Kidney (tissue), 11 donors: ENCODE data around the gene NSF. TPM values are rescaled to one million over a fixed set of nuclear protein-coding genes. Genes with fewer than 3 reads are reported as not detected.
"Not testable (repeated sequence)": the region's sequence is repeated elsewhere in the genome, so short reads cannot be mapped to it uniquely, and the experiment has no call there.

Experiments
- DNase-seq, 5 donors: peaks; one replicate each; pipeline ENCODE4 v3.0.0-alpha.2; 2013 to 2020
- FAIRE-seq: peaks from 2 replicates; lab custom pipeline; 2012; peaks lifted over from hg19 to GRCh38; lab: Jason Lieb, UNC
- H3K27ac ChIP-seq, 2 donors: one replicate each; pipeline ENCODE4 v1.7.0; 2013; ENCODE audit warnings: low read depth in 2 of 2, low read length in 2 of 2, inconsistent platforms in 1 of 2
- H3K27me3 ChIP-seq: one replicate; pipeline ENCODE4 v1.7.1; 2013; ENCODE audit warnings: low read length, inconsistent platforms; ENCODE audit not compliant: control insufficient read depth, insufficient read depth
- H3K36me3 ChIP-seq, 3 donors: one replicate each; pipeline versions ENCODE4 v1.7.0 to v1.7.1; 2013; ENCODE audit warnings: low read length in 3 of 3, control low read depth in 1 of 3, inconsistent platforms in 1 of 3; ENCODE audit not compliant: insufficient read depth in 3 of 3, control insufficient read depth in 2 of 3
- H3K4me1 ChIP-seq, 3 donors: one replicate each; pipeline versions ENCODE4 v1.7.0 to v1.7.1; 2013; ENCODE audit warnings: low read length in 3 of 3, inconsistent platforms in 1 of 3, low read depth in 1 of 3; ENCODE audit not compliant: control insufficient read depth in 2 of 3, insufficient read depth in 2 of 3
- H3K4me3 ChIP-seq, 3 donors: one replicate each; pipeline versions ENCODE4 v1.7.0 to v1.8.1; 2013; ENCODE audit warnings: low read length in 3 of 3, control low read depth in 1 of 3, inconsistent platforms in 1 of 3
- H3K9ac ChIP-seq, 3 donors: one replicate each; pipeline versions ENCODE4 v1.7.0 to v1.7.1; 2013; ENCODE audit warnings: low read length in 3 of 3, control low read depth in 1 of 3, inconsistent platforms in 1 of 3
- H3K9me3 ChIP-seq, 3 donors: one replicate each; pipeline versions ENCODE4 v1.7.0 to v1.7.1; 2013; ENCODE audit warnings: low read length in 3 of 3, control low read depth in 1 of 3, inconsistent platforms in 1 of 3; ENCODE audit not compliant: control insufficient read depth in 2 of 3, insufficient read depth in 1 of 3
- intact Hi-C: fragments of 100-400 bp; cut with DNase I; formaldehyde crosslinking; loops from one replicate; pipeline ENCODE4 v1.11.1; 2022
- polyA plus RNA-seq: library from polyadenylated mRNA; stranded (reverse); fragments of 350-450 nt; fragmentation: Illumina TruSeq; extraction: RNeasy Lipid Tissue Mini Kit (QIAGEN cat#74804); gene quantifications from one replicate; pipeline ENCODE4 v1.2.3, GENCODE V29; 2014; ENCODE audit warnings: low read depth, low replicate concordance; ENCODE audit not compliant: insufficient read depth
- total RNA-seq: library from RNA; stranded (reverse); fragmentation: NEBNext Ultra II Directional; extraction: Animal tissue kit (Norgen Biotek cat#: 25700); gene quantifications from one replicate; pipeline ENCODE4 v1.2.1, GENCODE V29; 2021
- donor health status: control.
- donor health status: control.
- donor health status: DM: yes; HTN: yes; CAD: no.
- donor health status: Normal renal cell carcinoma (clear cell type).

The NSF gene
- total and polyA plus RNA-seq, 2 donors from 2014 or later: 14.2 to 52.4 TPM

DNA sequence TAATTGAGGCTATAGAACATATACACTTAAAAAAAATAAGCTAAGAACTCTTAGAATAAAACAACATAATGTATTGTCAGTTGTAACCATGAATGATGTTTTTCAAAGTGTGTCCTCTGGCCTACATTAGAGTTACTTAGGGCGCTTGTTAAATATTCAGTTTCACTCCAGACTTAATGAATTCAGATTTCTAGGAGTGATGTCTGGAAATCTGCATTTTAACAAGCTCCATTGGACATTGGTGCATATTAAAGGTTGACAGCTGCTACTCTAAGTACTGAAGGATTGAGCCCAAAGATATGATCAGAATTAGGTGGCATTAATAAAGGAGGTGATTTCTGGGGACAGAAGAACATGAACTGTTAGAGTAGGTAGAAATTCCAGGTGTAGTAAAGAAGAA is 72.7 kb downstream of the NSF start:
- FAIRE-seq, H3K4me3 ChIP-seq, H3K9me3 ChIP-seq, H3K27ac ChIP-seq, H3K27me3 ChIP-seq, H3K36me3 ChIP-seq, H3K4me1 ChIP-seq, DNase-seq, H3K9ac ChIP-seq, intact Hi-C loops: not testable (repeated sequence)

GRCh38 chr17:46663552-46663951 is 73.1 kb downstream of the NSF start:
- H3K9ac ChIP-seq, FAIRE-seq, H3K27ac ChIP-seq, H3K36me3 ChIP-seq, H3K4me1 ChIP-seq, H3K4me3 ChIP-seq, intact Hi-C loops, H3K9me3 ChIP-seq, H3K27me3 ChIP-seq, DNase-seq: not testable (repeated sequence)

DNA sequence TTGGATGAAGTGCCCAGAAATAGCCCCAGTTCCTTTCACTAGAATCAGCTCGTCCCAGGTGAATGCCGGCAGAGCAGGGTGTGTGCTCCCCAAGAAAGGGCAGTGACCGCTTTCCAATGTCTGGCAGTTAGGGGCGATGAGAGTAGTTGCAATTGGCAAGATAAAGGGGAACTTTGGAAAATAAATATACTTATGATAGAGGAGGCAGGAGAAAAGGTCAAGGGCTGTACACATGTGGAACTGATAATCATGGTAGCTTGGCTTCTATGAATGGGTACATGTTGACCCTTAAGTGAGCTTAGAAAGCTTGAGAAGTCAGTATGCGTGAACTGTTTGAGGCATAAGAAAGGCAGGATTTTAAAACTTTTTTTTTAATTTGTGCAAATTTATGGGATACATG is 75.5 kb downstream of the NSF start:
- H3K4me1 ChIP-seq, H3K9ac ChIP-seq, H3K27ac ChIP-seq, H3K9me3 ChIP-seq, intact Hi-C loops, H3K36me3 ChIP-seq, H3K27me3 ChIP-seq, H3K4me3 ChIP-seq, FAIRE-seq: not testable (repeated sequence)
- peak in 1 of 5 donors; percentile 18 for DNase-seq

GRCh38 chr17:46670789-46671188 is 80.3 kb downstream of the NSF start:
- H3K9me3 ChIP-seq, FAIRE-seq, DNase-seq, H3K27me3 ChIP-seq, H3K27ac ChIP-seq, intact Hi-C loops, H3K36me3 ChIP-seq, H3K9ac ChIP-seq, H3K4me1 ChIP-seq, H3K4me3 ChIP-seq: not testable (repeated sequence)

DNA sequence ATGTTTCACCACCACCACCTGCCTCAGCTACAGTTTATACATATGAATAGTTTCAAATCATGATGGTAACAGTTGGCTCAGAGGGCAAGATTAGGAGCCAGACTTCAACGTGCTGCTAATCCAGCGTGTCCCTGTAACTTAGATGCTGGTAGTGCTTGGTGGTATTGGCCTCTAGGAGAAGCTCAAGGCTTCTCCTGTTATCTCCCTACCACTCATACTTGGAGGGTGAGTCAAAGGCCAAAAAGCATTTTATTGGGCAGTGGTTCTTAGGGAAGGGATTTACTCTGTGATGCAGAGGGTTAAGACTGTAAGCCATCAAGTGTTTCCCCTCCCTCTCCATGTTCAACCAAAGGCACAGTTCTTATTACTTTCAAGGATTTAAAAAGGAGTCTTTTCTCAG is 82.3 kb downstream of the NSF start:
- H3K9ac ChIP-seq, H3K27me3 ChIP-seq, H3K4me3 ChIP-seq, FAIRE-seq, H3K4me1 ChIP-seq, H3K36me3 ChIP-seq, H3K27ac ChIP-seq, DNase-seq, H3K9me3 ChIP-seq, intact Hi-C loops: not testable (repeated sequence)

DNA sequence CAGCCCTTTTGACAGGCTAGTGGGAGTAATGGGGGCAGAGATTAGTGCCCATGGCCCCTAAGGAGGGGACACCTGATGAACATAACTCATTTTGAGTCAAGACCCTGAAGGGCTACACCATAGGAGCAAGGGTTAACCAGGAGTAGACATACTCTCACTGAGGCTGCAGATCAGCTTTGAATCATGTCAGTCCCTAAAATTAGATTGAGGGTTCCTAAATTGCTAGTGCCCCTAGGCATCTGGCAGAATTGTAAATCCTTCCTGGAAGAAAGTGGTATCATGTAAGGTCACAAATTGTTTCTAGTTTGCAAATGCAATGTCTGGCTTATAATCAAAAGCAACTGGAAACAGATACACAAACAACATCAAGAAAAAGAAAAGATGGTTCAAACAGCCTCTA is 87.3 kb downstream of the NSF start:
- H3K36me3 ChIP-seq, DNase-seq, H3K9ac ChIP-seq, H3K4me3 ChIP-seq, FAIRE-seq, H3K27ac ChIP-seq, H3K9me3 ChIP-seq, H3K27me3 ChIP-seq, H3K4me1 ChIP-seq, intact Hi-C loops: not testable (repeated sequence)

DNA sequence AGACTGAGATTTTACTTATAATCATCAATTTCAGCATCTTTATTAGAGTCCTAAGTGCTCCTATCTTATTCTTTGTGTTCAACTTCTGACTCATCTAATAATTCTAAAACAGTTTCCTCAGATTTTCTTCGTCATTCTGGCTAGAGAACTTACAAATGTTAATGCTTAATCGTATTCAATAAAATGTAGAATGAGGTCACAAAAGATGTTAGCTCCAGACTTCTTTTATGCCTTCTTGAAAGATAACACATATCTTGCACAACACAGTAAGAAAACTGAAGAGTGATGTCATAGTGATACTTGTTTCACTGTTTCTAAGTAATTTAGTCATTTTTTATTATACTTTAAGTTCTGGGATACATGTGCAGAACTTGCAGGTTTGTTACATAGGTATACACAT is 93.2 kb downstream of the NSF start:
- H3K27ac ChIP-seq, H3K9ac ChIP-seq, H3K4me3 ChIP-seq, DNase-seq, FAIRE-seq, H3K4me1 ChIP-seq, H3K36me3 ChIP-seq, H3K27me3 ChIP-seq, H3K9me3 ChIP-seq, intact Hi-C loops: not testable (repeated sequence)

- FAIRE-seq, H3K9me3 ChIP-seq, H3K4me3 ChIP-seq, H3K36me3 ChIP-seq, intact Hi-C loops, H3K4me1 ChIP-seq, DNase-seq, H3K27me3 ChIP-seq, H3K9ac ChIP-seq, H3K27ac ChIP-seq: not testable (repeated sequence)
Observed at GRCh38 chr17:46685284-46685683, 94.8 kb downstream of the NSF start.

- H3K27me3 ChIP-seq, H3K36me3 ChIP-seq, H3K4me3 ChIP-seq, H3K9me3 ChIP-seq, H3K4me1 ChIP-seq, DNase-seq, FAIRE-seq, intact Hi-C loops, H3K27ac ChIP-seq, H3K9ac ChIP-seq: not testable (repeated sequence)
Observed at GRCh38 chr17:46692196-46692595, 101.7 kb downstream of the NSF start.
